ENCODE results near the gene STK11.
"Not testable (repeated sequence)": the region's sequence is repeated elsewhere in the genome, so short reads cannot be mapped to it uniquely, and the experiment has no call there.

STK11 gene

GRCh38 chr19:1237027-1237659, 31.6 kb downstream of the STK11 start:
- DNase-seq (ENCODE audit: low read depth in 2 of 2) = no peak

GRCh38 chr19:1237754-1238368, 32.3 kb downstream of the STK11 start, which contains the start of gene CBARP:
TSS of gene CBARP (minus strand) at chr19:1238005. CDS start at chr19:1236100, 1,905 bp downstream.
- no peak for DNase-seq (ENCODE audit: low read depth in 2 of 2)

GRCh38 chr19:1238369-1239303, 33.1 kb downstream of the STK11 start:
- DNase-seq (ENCODE audit: low read depth in 2 of 2) = no peak

GRCh38 chr19:1239420-1239795, 33.8 kb downstream of the STK11 start:
- DNase-seq (ENCODE audit: low read depth in 2 of 2) = no peak

- DNase-seq (ENCODE audit: low read depth in 2 of 2) = peak; percentile 80 to 87
Observed at GRCh38 chr19:1239796-1240737, 34.5 kb downstream of the STK11 start.

- no peak for DNase-seq (ENCODE audit: low read depth in 2 of 2)
Observed at GRCh38 chr19:1240925-1241324, 35.3 kb downstream of the STK11 start.

- peak; percentile 77 to 81 for DNase-seq (ENCODE audit: low read depth in 2 of 2)
Observed at GRCh38 chr19:1241417-1242095, 36.0 kb downstream of the STK11 start, which contains the start of gene ATP5F1D. TSS of gene ATP5F1D (plus strand) at chr19:1241751. CDS start at chr19:1241851, 100 bp downstream.

- peak; percentile 73 to 77 for DNase-seq (ENCODE audit: low read depth in 2 of 2)
Observed at GRCh38 chr19:1243768-1244692, 38.5 kb downstream of the STK11 start.

- no peak for DNase-seq (ENCODE audit: low read depth in 2 of 2)
Observed at GRCh38 chr19:1244693-1245451, 39.3 kb downstream of the STK11 start.

- no peak for DNase-seq (ENCODE audit: low read depth in 2 of 2)
Observed at GRCh38 chr19:1245494-1246264, 40.1 kb downstream of the STK11 start.

GRCh38 chr19:1246265-1247087, 40.9 kb downstream of the STK11 start:
- not testable (repeated sequence) for DNase-seq (ENCODE audit: low read depth in 2 of 2)

- no peak for DNase-seq (ENCODE audit: low read depth in 2 of 2)
Observed at GRCh38 chr19:1247748-1248138, 42.2 kb downstream of the STK11 start.

GRCh38 chr19:1248139-1248785, 42.7 kb downstream of the STK11 start, which contains the start of gene MIDN:
TSS of gene MIDN (plus strand) at chr19:1248583. CDS start at chr19:1250297, 1,714 bp downstream.
- DNase-seq (ENCODE audit: low read depth in 2 of 2) = no peak

- peak; percentile 62 to 74 for DNase-seq (ENCODE audit: low read depth in 2 of 2)
Observed at GRCh38 chr19:1248786-1249297, 43.3 kb downstream of the STK11 start.

GRCh38 chr19:1249298-1249989, 43.9 kb downstream of the STK11 start:
- DNase-seq (ENCODE audit: low read depth in 2 of 2) = peak; percentile 89 to 96
